Measurements from ENCODE around the gene LDB2. TPM values are rescaled to one million over a fixed set of nuclear protein-coding genes. Genes with fewer than 3 reads are reported as not detected.

LDB2 gene
- total and polyA plus RNA-seq, 2 donors (not counting 3 experiments of a cell fraction or from before 2014, with no cell fraction given) = 127 to 223 TPM

DNA sequence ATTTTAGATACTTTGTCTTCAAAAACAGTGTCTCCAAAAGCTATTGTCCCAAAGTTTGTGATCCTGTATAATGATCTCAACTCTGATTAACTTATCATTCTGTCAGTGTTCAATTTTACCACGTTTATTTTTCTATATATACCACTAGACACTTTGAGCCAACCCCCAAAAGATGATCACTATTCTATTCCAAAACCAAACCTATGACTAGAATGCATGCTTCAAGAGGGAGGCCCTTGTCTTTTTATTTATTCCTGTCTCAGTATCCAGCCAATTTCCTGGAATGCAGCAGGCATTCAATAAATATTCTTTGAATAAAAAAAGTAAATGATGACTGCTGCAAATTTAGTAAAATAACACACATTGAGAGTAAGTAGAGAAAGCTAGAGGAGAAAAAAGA is 275.6 kb downstream of the LDB2 start:
- Histone ChIP-seq H3K4me1 (ENCODE audit: control insufficient read depth, extremely low read depth, insufficient read depth, low read length) (peaks cover 7% of the 10 kb centered on the region), H3K9me3 (replicated peaks; ENCODE audit: control insufficient read depth, insufficient read depth, low read length) (no peaks in the 10 kb centered on the region), H4K20me1 (replicated peaks; ENCODE audit: control insufficient read depth, extremely low read depth, insufficient read depth, low read length) (no peaks in the 10 kb centered on the region), H3K27ac (ENCODE audit: insufficient read depth, low read depth, low read length) (no peak overlapping the region), H3K36me3 (ENCODE audit: control insufficient read depth in 2 of 2, extremely low read depth in 1 of 2, insufficient read depth in 2 of 2, low read length in 2 of 2) (no peaks in the 10 kb centered on the region), H3K9me1 (replicated peaks; ENCODE audit: control insufficient read depth, extremely low read depth, insufficient read depth, low read length) (no peaks in the 10 kb centered on the region), H2AFZ (ENCODE audit: low read depth, low read length) (no peak overlapping the region), H3K9ac (replicated peaks; ENCODE audit: extremely low read depth, insufficient read depth, low read length) (no peak overlapping the region), H3K79me2 (ENCODE audit: control insufficient read depth, insufficient read depth, low read length) (no peaks in the 10 kb centered on the region), H3K4me2 (ENCODE audit: insufficient read depth, low read length) (no peak overlapping the region), H3K27me3 (ENCODE audit: control insufficient read depth in 2 of 2, insufficient read depth in 2 of 2, low read length in 2 of 2) (no peaks in the 10 kb centered on the region), H3K4me3 (replicated peaks in 1 of 3; ENCODE audit: insufficient read depth in 1 of 3, low read depth in 1 of 3, low read length in 3 of 3) (no peak overlapping the region)
- CTCF ChIA-PET = no interaction called here
- dilution Hi-C loops (cut with MboI; ENCODE audit: extremely low pct_ligation_motif_present, low sequenced_read_pairs) (no loop called here), intact Hi-C loops (cut with micrococcal nuclease) (no loop called here)
- DNase-seq (ENCODE audit: low read depth, low spot score) (no peak), FAIRE-seq (no peak)
- no peak for TF ChIP-seq POLR2A (IDR thresholded peaks at IDR 0.05; ENCODE audit: low read depth, low read length)
- TF ChIP-seq, protein P1, sequence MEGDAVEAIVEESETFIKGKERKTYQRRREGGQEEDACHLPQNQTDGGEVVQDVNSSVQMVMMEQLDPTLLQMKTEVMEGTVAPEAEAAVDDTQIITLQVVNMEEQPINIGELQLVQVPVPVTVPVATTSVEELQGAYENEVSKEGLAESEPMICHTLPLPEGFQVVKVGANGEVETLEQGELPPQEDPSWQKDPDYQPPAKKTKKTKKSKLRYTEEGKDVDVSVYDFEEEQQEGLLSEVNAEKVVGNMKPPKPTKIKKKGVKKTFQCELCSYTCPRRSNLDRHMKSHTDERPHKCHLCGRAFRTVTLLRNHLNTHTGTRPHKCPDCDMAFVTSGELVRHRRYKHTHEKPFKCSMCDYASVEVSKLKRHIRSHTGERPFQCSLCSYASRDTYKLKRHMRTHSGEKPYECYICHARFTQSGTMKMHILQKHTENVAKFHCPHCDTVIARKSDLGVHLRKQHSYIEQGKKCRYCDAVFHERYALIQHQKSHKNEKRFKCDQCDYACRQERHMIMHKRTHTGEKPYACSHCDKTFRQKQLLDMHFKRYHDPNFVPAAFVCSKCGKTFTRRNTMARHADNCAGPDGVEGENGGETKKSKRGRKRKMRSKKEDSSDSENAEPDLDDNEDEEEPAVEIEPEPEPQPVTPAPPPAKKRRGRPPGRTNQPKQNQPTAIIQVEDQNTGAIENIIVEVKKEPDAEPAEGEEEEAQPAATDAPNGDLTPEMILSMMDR (IDR thresholded peaks at IDR 0.05; ENCODE audit: extremely low read depth in 1 of 2, insufficient read depth in 1 of 2, low read depth in 1 of 2, low read length in 2 of 2) = no peak
- TF ChIP-seq FOS (IDR thresholded peaks at IDR 0.05; ENCODE audit: borderline replicate concordance, insufficient read depth, low read length) = no peak
- no peak for TF ChIP-seq EZH2 (IDR thresholded peaks at IDR 0.05; ENCODE audit: borderline replicate concordance, low read depth, low read length, severe bottlenecking)
- TF ChIP-seq GATA2 (IDR thresholded peaks at IDR 0.05; ENCODE audit: insufficient read depth, insufficient read length, low read depth, low read length) = no peak
- no peak for TF ChIP-seq JUN (IDR thresholded peaks at IDR 0.05; ENCODE audit: borderline replicate concordance, insufficient read depth, insufficient read length, low read depth)
- TF ChIP-seq MYC (IDR thresholded peaks at IDR 0.05; ENCODE audit: low read depth, low read length) = no peak
- TF ChIP-seq, protein P2, sequence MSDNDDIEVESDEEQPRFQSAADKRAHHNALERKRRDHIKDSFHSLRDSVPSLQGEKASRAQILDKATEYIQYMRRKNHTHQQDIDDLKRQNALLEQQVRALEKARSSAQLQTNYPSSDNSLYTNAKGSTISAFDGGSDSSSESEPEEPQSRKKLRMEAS (IDR thresholded peaks at IDR 0.05; ENCODE audit: insufficient read depth, insufficient read length) = no peak
- no peak for TF ChIP-seq POLR2AphosphoS5 (IDR thresholded peaks at IDR 0.05; ENCODE audit: insufficient read depth, low read depth, low read length)
- POLR2A ChIA-PET = no interaction called here
- no TSS peak for BruUV-seq (replicated peaks)
